GM19438 (cell line): ENCODE measurements around the gene GBGT1.
A peak's percentile ranks its signal among the peaks of the same experiment; 100 is the strongest.

Source experiments
- ATAC-seq: cut with Tn5 transposase; IDR thresholded peaks from one replicate; pipeline ENCODE4 v1.9.1; 2021; ENCODE audit warnings: low read depth; ENCODE audit not compliant: unreplicated experiment

The GBGT1 gene

GRCh38 chr9:133129001-133129795 lies 34.5 kb downstream of the GBGT1 start:
- no peak for ATAC-seq

GRCh38 chr9:133128152-133128551 lies 35.6 kb downstream of the GBGT1 start:
- ATAC-seq = no peak

GRCh38 chr9:133127340-133127981 lies 36.3 kb downstream of the GBGT1 start:
- ATAC-seq = no peak

- no peak for ATAC-seq
Observed at GRCh38 chr9:133126697-133127339, 36.9 kb downstream of the GBGT1 start.

- no peak for ATAC-seq
Observed at GRCh38 chr9:133125941-133126696, 37.6 kb downstream of the GBGT1 start.

GRCh38 chr9:133124907-133125275 lies 38.8 kb downstream of the GBGT1 start:
- ATAC-seq = no peak

- no peak for ATAC-seq
Observed at GRCh38 chr9:133124123-133124906, 39.4 kb downstream of the GBGT1 start.

- no peak for ATAC-seq
Observed at GRCh38 chr9:133122935-133123611, 40.6 kb downstream of the GBGT1 start.

GRCh38 chr9:133122605-133122934 lies 41.1 kb downstream of the GBGT1 start:
- no peak for ATAC-seq

- no peak for ATAC-seq
Observed at GRCh38 chr9:133121915-133122550, 41.7 kb downstream of the GBGT1 start.

- ATAC-seq = peak; percentile 47
Observed at GRCh38 chr9:133121198-133121914, 42.4 kb downstream of the GBGT1 start, which contains the start of gene RALGDS. RALGDS (minus strand) TSS chr9:133121240; CDS start chr9:133121154, 86 bp downstream.

- ATAC-seq = peak; percentile 20
Observed at GRCh38 chr9:133120501-133121197, 43.1 kb downstream of the GBGT1 start.

GRCh38 chr9:133119846-133120500 lies 43.7 kb downstream of the GBGT1 start:
- no peak for ATAC-seq

- no peak for ATAC-seq
Observed at GRCh38 chr9:133119103-133119845, 44.4 kb downstream of the GBGT1 start.

- ATAC-seq = no peak
Observed at GRCh38 chr9:133118568-133118967, 45.1 kb downstream of the GBGT1 start.

- ATAC-seq = no peak
Observed at GRCh38 chr9:133118179-133118520, 45.6 kb downstream of the GBGT1 start.
